GM23338 (cell line): ENCODE data around the gene SND1. TPM values are rescaled to one million over a fixed set of nuclear protein-coding genes. Genes with fewer than 3 reads are reported as not detected.
A peak's percentile ranks its signal among the peaks of the same experiment; 100 is the strongest.

ENCODE experiments used
- ATAC-seq: fragments of 200-7000 bp; cut with Tn5 transposase; 3 replicates; pipeline ENCODE4 v1.9.1; 2020
- DNase-seq: peaks from one replicate; pipeline ENCODE4 v3.0.0-alpha.2; 2015; ENCODE audit warnings: low spot score
- H2AFZ ChIP-seq: fragments of 200-600 bp; sonication (generic); 2 replicates; pipeline ENCODE4 v1.8.0; 2016; ENCODE audit warnings: antibody characterized with exemption, mild to moderate bottlenecking, moderate library complexity
- H3F3A ChIP-seq: fragments of 200-600 bp; sonication (generic); replicated peaks from 2 replicates; pipeline ENCODE4 v1.8.0; 2017; ENCODE audit warnings: antibody characterized with exemption, mixed run types, low read depth
- H3K27ac ChIP-seq: fragments of 200-600 bp; sonication (generic); 2 replicates; pipeline ENCODE4 v1.6.1; 2016; ENCODE audit warnings: low read depth
- H3K27me3 ChIP-seq: fragments of 200-600 bp; sonication (generic); 2 replicates; pipeline ENCODE4 v1.8.0; 2016; ENCODE audit warnings: mild to moderate bottlenecking, mixed run types, moderate library complexity; ENCODE audit not compliant: insufficient read depth
- H3K36me3 ChIP-seq: fragments of 200-600 bp; sonication (generic); 2 replicates; pipeline ENCODE4 v1.8.0; 2016; ENCODE audit warnings: mild to moderate bottlenecking; ENCODE audit not compliant: insufficient read depth
- H3K4me1 ChIP-seq: fragments of 200-600 bp; sonication (generic); 2 replicates; pipeline ENCODE4 v1.8.0; 2016; ENCODE audit warnings: mild to moderate bottlenecking, moderate library complexity; ENCODE audit not compliant: insufficient read depth
- H3K4me2 ChIP-seq: fragments of 200-600 bp; sonication (generic); 2 replicates; pipeline ENCODE4 v1.7.1; 2017; ENCODE audit warnings: mixed run types
- H3K4me3 ChIP-seq: fragments of 200-600 bp; sonication (generic); 2 replicates; pipeline ENCODE4 v1.6.1; 2016; ENCODE audit warnings: mixed run types
- H3K79me2 ChIP-seq: fragments of 200-600 bp; sonication (generic); replicated peaks from 2 replicates; pipeline ENCODE4 v1.8.0; 2017; ENCODE audit warnings: mild to moderate bottlenecking; ENCODE audit not compliant: insufficient read depth
- H3K9me2 ChIP-seq: fragments of 200-600 bp; sonication (generic); 2 replicates; pipeline ENCODE4 v1.8.0; 2017; ENCODE audit not compliant: insufficient read depth
- H4K20me1 ChIP-seq: fragments of 200-600 bp; sonication (generic); replicated peaks from 2 replicates; pipeline ENCODE4 v1.8.0; 2017; ENCODE audit warnings: mild to moderate bottlenecking; ENCODE audit not compliant: insufficient read depth
- H3K27ac Mint-ChIP-seq: 2 replicates; pipeline ENCODE4 v1.8.0; 2020; ENCODE audit warnings: inconsistent platforms, mild to moderate bottlenecking, moderate library complexity, mixed read lengths
- H3K27me3 Mint-ChIP-seq: 3 replicates; pipeline ENCODE4 v1.8.0; 2022; ENCODE audit warnings: low read depth, mild to moderate bottlenecking, moderate library complexity, mixed read lengths, inconsistent platforms; ENCODE audit not compliant: insufficient read depth, poor library complexity
- H3K36me3 Mint-ChIP-seq: 3 replicates; pipeline ENCODE4 v1.8.0; 2021; ENCODE audit warnings: low read depth, mild to moderate bottlenecking, inconsistent platforms, moderate library complexity, mixed read lengths
- H3K4me1 Mint-ChIP-seq: 3 replicates; pipeline ENCODE4 v1.8.0; 2020; ENCODE audit warnings: mild to moderate bottlenecking, inconsistent platforms, mixed read lengths
- H3K4me3 Mint-ChIP-seq: 3 replicates; pipeline ENCODE4 v1.8.0; 2021; ENCODE audit warnings: moderate library complexity, mild to moderate bottlenecking, inconsistent platforms, mixed read lengths
- H3K9me3 Mint-ChIP-seq: 3 replicates; pipeline ENCODE4 v1.8.0; 2020; ENCODE audit warnings: moderate library complexity, mild to moderate bottlenecking, inconsistent platforms, mixed read lengths
- CREB1 ChIP-seq: fragments of 250-450 bp; sonication (Bioruptor Pico); IDR thresholded peaks from 2 replicates; pipeline ENCODE4 v1.5.0; 2020; ENCODE audit warnings: low read depth, mild to moderate bottlenecking, moderate library complexity
- EZH2 ChIP-seq: fragments of 200-600 bp; sonication (generic); IDR thresholded peaks from one replicate; pipeline ENCODE4 v1.8.0; 2017; ENCODE audit warnings: antibody characterized with exemption, mild to moderate bottlenecking, low read depth; ENCODE audit not compliant: unreplicated experiment
- EZH2phosphoT487 ChIP-seq: fragments of 200-600 bp; sonication (generic); IDR thresholded peaks from one replicate; pipeline ENCODE4 v1.8.1; 2018; ENCODE audit warnings: antibody characterized with exemption; ENCODE audit not compliant: unreplicated experiment
- JUNB ChIP-seq: IDR thresholded peaks from one replicate; pipeline ENCODE4 v1.6.1; 2016; ENCODE audit warnings: antibody characterized with exemption; ENCODE audit not compliant: unreplicated experiment
- NANOG ChIP-seq: IDR thresholded peaks from 2 replicates; pipeline ENCODE4 v1.6.1; 2016; ENCODE audit warnings: antibody characterized with exemption, borderline replicate concordance
- POLR2AphosphoS5 ChIP-seq: IDR thresholded peaks from 2 replicates; pipeline ENCODE4 v1.6.1; 2016; ENCODE audit warnings: antibody characterized with exemption, low read depth
- STAT1 ChIP-seq: IDR thresholded peaks from one replicate; pipeline ENCODE4 v1.6.1; 2016; ENCODE audit warnings: antibody characterized with exemption; ENCODE audit not compliant: unreplicated experiment
- ZNF114 ChIP-seq: fragments of 250-450 bp; sonication (Bioruptor Pico); IDR thresholded peaks from 2 replicates; pipeline ENCODE4 v1.5.0; 2020; ENCODE audit warnings: mild to moderate bottlenecking, moderate library complexity
- ZNF331 ChIP-seq: fragments of 250-450 bp; sonication (Bioruptor Pico); IDR thresholded peaks from 2 replicates; pipeline ENCODE4 v1.5.0; 2020; ENCODE audit warnings: low read depth, mild to moderate bottlenecking, moderate library complexity
- polyA plus RNA-seq: library from polyadenylated mRNA; unstranded; fragments of >200 nt; fragmentation: Nextera tagmentation; extraction: Ambion mirVana; gene quantifications from 2 replicates; pipeline ENCODE4 v1.2.1, GENCODE V29; 2016
- total RNA-seq: library from RNA; depleted of rRNA; stranded (reverse); fragments of >200 nt; shearing (Covaris generic); gene quantifications from 2 replicates; pipeline ENCODE4 v1.2.3, GENCODE V29; 2014
- TF ChIP-seq, protein P1 (sequence below): fragments of 250-450 bp; sonication (Bioruptor Pico); IDR thresholded peaks from 2 replicates; pipeline ENCODE4 v1.5.0; 2020; ENCODE audit warnings: mild to moderate bottlenecking, moderate library complexity
- TF ChIP-seq, protein P2 (sequence below), 2 experiments: fragments of 200-600 bp in 1 of 2; sonication (generic) in 1 of 2; conservative IDR thresholded peaks; 2 replicates each; pipeline versions ENCODE4 v1.5.1 to v1.6.1; 2016 to 2017; ENCODE audit warnings: antibody characterized with exemption in 2 of 2, low read depth in 2 of 2, mild to moderate bottlenecking in 2 of 2, moderate library complexity in 1 of 2
- TF ChIP-seq, protein P3 (sequence below): IDR thresholded peaks from 2 replicates; pipeline ENCODE4 v1.6.1; 2016; ENCODE audit warnings: antibody characterized with exemption

SND1 gene
- total and polyA plus RNA-seq, 2 experiments from 2014 or later = 107 to 254 TPM

DNA sequence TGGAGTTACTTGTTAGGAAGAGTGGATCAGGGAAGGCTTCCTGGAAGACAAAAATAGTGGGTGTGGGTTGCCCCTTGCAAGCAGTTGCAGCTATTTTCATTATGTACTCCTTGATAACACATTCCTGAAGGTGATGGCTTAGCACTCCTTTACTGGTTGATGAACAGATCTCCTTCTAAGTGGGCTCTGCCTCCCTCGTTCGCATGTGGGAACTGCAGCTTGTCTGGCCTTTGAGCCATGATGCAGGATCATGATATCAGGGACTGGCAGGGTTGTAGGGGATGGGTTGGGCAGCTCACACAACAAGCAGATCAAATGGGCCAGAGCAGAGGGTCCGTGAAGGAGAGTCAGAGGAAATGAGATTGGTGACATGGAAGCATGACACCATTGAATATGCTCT is 408.0 kb downstream of the SND1 start (continued):
- TF ChIP-seq, protein P1, sequence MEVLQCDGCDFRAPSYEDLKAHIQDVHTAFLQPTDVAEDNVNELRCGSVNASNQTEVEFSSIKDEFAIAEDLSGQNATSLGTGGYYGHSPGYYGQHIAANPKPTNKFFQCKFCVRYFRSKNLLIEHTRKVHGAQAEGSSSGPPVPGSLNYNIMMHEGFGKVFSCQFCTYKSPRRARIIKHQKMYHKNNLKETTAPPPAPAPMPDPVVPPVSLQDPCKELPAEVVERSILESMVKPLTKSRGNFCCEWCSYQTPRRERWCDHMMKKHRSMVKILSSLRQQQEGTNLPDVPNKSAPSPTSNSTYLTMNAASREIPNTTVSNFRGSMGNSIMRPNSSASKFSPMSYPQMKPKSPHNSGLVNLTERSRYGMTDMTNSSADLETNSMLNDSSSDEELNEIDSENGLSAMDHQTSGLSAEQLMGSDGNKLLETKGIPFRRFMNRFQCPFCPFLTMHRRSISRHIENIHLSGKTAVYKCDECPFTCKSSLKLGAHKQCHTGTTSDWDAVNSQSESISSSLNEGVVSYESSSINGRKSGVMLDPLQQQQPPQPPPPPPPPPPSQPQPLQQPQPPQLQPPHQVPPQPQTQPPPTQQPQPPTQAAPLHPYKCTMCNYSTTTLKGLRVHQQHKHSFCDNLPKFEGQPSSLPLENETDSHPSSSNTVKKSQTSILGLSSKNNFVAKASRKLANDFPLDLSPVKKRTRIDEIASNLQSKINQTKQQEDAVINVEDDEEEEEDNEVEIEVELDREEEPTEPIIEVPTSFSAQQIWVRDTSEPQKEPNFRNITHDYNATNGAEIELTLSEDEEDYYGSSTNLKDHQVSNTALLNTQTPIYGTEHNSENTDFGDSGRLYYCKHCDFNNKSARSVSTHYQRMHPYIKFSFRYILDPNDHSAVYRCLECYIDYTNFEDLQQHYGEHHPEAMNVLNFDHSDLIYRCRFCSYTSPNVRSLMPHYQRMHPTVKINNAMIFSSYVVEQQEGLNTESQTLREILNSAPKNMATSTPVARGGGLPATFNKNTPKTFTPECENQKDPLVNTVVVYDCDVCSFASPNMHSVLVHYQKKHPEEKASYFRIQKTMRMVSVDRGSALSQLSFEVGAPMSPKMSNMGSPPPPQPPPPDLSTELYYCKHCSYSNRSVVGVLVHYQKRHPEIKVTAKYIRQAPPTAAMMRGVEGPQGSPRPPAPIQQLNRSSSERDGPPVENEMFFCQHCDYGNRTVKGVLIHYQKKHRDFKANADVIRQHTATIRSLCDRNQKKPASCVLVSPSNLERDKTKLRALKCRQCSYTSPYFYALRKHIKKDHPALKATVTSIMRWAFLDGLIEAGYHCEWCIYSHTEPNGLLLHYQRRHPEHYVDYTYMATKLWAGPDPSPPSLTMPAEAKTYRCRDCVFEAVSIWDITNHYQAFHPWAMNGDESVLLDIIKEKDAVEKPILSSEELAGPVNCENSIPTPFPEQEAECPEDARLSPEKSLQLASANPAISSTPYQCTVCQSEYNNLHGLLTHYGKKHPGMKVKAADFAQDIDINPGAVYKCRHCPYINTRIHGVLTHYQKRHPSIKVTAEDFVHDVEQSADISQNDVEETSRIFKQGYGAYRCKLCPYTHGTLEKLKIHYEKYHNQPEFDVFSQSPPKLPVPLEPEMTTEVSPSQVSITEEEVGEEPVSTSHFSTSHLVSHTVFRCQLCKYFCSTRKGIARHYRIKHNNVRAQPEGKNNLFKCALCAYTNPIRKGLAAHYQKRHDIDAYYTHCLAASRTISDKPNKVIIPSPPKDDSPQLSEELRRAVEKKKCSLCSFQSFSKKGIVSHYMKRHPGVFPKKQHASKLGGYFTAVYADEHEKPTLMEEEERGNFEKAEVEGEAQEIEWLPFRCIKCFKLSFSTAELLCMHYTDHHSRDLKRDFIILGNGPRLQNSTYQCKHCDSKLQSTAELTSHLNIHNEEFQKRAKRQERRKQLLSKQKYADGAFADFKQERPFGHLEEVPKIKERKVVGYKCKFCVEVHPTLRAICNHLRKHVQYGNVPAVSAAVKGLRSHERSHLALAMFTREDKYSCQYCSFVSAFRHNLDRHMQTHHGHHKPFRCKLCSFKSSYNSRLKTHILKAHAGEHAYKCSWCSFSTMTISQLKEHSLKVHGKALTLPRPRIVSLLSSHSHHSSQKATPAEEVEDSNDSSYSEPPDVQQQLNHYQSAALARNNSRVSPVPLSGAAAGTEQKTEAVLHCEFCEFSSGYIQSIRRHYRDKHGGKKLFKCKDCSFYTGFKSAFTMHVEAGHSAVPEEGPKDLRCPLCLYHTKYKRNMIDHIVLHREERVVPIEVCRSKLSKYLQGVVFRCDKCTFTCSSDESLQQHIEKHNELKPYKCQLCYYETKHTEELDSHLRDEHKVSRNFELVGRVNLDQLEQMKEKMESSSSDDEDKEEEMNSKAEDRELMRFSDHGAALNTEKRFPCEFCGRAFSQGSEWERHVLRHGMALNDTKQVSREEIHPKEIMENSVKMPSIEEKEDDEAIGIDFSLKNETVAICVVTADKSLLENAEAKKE (CRISPR knock-in tag) = no peak
- TF ChIP-seq, protein P2, sequence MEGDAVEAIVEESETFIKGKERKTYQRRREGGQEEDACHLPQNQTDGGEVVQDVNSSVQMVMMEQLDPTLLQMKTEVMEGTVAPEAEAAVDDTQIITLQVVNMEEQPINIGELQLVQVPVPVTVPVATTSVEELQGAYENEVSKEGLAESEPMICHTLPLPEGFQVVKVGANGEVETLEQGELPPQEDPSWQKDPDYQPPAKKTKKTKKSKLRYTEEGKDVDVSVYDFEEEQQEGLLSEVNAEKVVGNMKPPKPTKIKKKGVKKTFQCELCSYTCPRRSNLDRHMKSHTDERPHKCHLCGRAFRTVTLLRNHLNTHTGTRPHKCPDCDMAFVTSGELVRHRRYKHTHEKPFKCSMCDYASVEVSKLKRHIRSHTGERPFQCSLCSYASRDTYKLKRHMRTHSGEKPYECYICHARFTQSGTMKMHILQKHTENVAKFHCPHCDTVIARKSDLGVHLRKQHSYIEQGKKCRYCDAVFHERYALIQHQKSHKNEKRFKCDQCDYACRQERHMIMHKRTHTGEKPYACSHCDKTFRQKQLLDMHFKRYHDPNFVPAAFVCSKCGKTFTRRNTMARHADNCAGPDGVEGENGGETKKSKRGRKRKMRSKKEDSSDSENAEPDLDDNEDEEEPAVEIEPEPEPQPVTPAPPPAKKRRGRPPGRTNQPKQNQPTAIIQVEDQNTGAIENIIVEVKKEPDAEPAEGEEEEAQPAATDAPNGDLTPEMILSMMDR (conservative IDR thresholded peaks at IDR 0.05; ENCODE audit: low read depth in 2 of 2) = peak in 1 of 2 experiments; percentile 14; a peak in 2 of 4 replicates

DNA sequence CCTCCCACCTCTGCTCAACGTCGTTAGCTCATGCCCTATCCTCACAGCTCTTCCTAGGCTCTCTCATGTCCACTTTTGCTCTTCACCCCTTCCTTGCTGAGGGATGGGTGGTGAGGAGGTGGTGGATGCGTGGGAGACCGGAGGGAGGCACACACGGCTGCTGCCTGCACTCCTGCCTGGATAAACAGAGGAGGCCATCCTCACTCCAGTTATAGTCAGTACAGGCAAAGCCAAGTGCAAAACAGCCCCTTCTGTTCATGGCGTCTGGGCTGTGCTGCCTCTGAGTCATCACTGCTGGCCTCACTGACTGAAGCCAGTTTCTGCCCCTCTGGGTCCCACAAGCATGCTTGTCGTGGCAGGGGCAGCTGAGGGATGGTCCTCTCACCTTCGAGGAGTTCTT is 411.1 kb downstream of the SND1 start:
- Mint-ChIP-seq H3K36me3 (no peaks in the 10 kb centered on the region; the same call in 2 of the 3 replicates), H3K9me3 (no peaks in the 10 kb centered on the region), H3K27ac (no peak overlapping the region), H3K4me3 (no peak overlapping the region), H3K4me1 (peaks cover 25% of the 10 kb centered on the region), H3K27me3 (peaks cover 4% of the 10 kb centered on the region)
- Histone ChIP-seq H3K4me3 (no peak overlapping the region), H3K4me1 (no peaks in the 10 kb centered on the region), H3K27ac (no peak overlapping the region), H3K9me2 (no peaks in the 10 kb centered on the region), H2AFZ (no peak overlapping the region), H3F3A (no peaks in the 10 kb centered on the region), H4K20me1 (peaks cover 14% of the 10 kb centered on the region), H3K79me2 (no peaks in the 10 kb centered on the region), H3K4me2 (no peak overlapping the region), H3K27me3 (no peaks in the 10 kb centered on the region), H3K36me3 (no peaks in the 10 kb centered on the region)
- ATAC-seq = no peak
- no peak for DNase-seq
- TF ChIP-seq, protein P3, sequence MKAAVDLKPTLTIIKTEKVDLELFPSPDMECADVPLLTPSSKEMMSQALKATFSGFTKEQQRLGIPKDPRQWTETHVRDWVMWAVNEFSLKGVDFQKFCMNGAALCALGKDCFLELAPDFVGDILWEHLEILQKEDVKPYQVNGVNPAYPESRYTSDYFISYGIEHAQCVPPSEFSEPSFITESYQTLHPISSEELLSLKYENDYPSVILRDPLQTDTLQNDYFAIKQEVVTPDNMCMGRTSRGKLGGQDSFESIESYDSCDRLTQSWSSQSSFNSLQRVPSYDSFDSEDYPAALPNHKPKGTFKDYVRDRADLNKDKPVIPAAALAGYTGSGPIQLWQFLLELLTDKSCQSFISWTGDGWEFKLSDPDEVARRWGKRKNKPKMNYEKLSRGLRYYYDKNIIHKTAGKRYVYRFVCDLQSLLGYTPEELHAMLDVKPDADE = no peak
- TF ChIP-seq, protein P2 (conservative IDR thresholded peaks at IDR 0.05; ENCODE audit: low read depth in 2 of 2) = no peak
- TF ChIP-seq ZNF114 (CRISPR knock-in tag) (no peak), EZH2 (no peak), POLR2AphosphoS5 (no peak), ZNF331 (CRISPR knock-in tag) (no peak), STAT1 (no peak), CREB1 (no peak), JUNB (no peak), NANOG (no peak), EZH2phosphoT487 (no peak)
